Pulmonary artery endothelial cell (primary cell): ENCODE results near the gene ZSWIM5. TPM values are rescaled to one million over a fixed set of nuclear protein-coding genes. Genes with fewer than 3 reads are reported as not detected.
"Not testable (repeated sequence)": the region's sequence is repeated elsewhere in the genome, so short reads cannot be mapped to it uniquely, and the experiment has no call there.

Experiments used
- DNase-seq: peaks from one replicate; pipeline ENCODE4 v3.0.0-alpha.2; 2011; ENCODE audit warnings: low read depth, low spot score
- total RNA-seq: library from RNA; depleted of rRNA; stranded (reverse); fragments of >200 nt; gene quantifications from 2 replicates; pipeline ENCODE4 v1.2.3, GENCODE V29; 2014

ZSWIM5 gene
- total RNA-seq, 1 donor from 2014 or later = 0.46 TPM

DNA sequence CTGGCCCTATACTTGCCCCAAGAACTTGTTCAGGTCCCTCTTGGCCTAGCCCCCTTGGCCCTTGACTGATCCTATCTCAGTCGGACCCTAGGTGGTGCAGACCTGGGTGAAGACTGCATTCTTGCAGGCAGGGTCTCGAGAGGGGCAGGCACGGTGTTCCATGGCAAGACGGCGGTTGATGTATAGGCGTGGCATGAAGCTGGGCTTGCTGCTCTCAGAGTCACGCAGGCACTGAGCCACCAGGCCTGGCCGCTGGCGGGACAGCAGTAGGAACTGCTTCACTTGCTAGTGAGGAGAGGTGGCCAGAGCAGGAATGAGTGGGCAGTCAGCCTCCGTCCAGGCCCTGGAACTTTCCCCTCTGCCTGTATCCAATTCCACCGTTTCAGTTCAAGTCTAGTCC is 199.1 kb downstream of the ZSWIM5 start:
- no peak for DNase-seq

- DNase-seq = no peak
Observed at GRCh38 chr1:45005761-45006160, 200.6 kb downstream of the ZSWIM5 start.

DNA sequence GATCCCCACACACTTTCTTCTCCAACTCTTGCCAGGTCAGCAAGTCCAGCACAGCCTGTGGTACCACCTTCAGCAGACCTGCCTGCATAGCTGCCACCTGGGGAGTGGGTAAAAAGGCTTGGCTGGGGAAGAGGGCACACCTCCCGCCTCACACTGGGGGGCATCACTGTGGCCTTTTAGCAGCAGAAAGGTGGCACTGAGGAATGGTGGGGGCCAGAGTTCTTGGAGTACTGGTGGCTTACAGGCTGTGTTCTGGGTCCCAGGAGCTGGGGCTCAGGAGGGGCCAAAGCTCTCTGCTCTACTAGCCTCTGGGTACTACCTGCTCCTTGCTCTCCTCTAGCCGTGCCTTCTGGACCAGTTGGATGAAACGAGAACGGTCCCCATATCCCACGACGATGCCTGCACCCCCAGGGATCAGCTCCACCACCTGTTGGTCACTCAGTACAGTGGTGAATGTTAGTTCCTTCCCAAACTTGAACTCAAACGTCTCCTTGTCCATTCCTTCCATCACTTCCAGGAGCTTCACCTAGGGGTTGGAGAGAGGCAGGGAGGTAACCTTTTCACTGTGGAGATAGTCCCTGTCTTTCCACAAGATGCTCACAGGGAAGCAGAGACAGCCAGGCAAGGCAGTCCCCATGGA is 202.0 kb downstream of the ZSWIM5 start:
- DNase-seq = no peak

- no peak for DNase-seq
Observed at GRCh38 chr1:45003741-45004140, 202.7 kb downstream of the ZSWIM5 start.

- DNase-seq = no peak
Observed at GRCh38 chr1:45002650-45003645, 203.5 kb downstream of the ZSWIM5 start.

DNA sequence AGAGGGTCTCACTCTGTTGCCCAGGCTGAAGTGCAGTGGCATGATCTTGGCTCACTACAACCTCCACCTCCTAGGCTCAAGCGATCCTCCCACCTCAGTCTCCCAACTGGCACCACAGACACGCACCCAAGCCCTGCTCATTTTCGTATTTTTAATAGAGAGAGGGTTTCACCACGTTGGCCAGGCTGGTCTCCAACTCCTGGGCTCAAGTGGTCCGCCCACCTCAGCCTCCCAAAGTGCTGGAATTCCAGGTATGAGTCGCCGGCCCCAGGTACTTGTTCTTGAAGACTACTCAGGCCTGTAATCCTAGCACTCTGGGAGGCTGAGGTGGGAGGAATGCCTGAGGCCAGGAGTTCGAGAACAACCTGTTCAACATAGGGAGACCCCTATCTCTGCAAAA is 204.8 kb downstream of the ZSWIM5 start:
- DNase-seq = not testable (repeated sequence)

DNA sequence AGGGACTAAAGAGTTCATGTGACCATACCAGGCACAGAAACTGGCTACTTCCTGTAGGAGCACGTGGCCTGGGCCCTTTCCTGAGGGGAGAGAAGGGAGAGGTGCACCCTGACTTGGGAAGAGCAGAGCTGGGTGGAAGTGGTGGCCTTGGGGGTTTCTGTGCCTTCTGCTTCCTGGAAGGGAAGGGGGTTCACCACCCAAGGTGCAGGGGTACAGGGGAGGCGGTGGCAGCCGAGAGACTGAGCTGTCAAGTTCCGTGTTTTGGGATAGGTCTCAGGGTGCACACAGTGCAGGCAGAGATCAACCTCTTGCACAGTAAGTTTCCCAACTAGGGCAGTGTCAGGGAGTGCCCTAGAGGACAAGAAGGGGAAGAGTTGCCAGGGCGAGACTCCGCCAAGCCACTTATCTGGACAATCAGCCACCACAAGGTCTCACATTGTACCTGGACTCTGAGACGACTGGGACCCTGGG is 205.4 kb downstream of the ZSWIM5 start:
- no peak for DNase-seq

DNA sequence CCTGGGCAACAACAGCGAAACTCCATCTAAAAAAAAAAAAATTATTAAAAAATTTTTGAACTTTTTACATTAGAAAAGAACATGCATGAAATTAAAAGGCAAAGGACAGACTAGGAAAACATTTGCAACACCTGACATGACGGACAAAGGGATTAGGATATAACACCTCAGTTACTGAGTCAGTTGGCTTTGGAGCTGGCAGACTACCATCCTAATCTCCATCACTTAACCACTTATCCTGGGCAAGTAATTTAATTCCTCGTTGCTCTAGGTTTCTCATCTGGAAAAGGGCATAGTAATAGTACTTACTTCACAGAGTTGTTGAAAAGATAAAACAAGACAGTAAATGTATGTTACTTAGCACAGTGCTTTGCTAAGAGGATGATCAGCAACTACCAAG is 207.2 kb downstream of the ZSWIM5 start:
- no peak for DNase-seq

DNA sequence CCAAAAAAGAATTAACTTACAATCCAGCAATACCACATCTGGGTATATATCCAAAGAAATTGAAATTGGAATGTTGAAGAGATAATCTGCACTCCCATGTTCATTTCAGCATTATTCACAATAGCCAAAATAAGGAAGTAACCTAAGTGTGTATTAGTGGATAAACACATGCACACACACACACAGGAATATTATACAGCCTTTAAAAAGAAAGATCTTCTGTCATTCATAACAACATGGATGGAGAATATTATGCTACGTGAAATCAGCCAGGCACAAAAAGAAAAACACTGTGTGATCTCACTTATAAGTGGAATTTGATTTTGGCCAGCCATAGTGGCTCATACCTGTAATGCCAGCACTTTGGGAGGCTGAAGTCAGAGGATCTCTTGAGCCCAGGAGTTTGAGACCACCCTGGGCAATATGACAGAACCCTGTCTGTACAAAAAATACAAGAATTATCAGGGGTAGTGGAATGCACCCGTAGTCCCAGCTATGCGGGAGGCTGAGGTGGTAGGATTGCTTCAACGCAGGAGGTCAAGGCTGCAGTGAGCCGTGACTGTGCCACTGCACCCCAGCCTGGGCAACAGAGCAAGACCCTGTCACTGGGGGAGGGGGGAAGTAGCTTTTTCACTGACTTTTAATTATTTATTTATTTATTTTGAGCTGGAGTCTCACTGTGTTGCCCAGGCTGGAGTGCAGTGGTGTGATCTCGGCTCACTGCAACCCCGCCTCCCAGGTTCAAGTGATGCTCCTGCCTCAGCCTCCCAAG is 210.8 kb downstream of the ZSWIM5 start:
- DNase-seq = no peak

DNA sequence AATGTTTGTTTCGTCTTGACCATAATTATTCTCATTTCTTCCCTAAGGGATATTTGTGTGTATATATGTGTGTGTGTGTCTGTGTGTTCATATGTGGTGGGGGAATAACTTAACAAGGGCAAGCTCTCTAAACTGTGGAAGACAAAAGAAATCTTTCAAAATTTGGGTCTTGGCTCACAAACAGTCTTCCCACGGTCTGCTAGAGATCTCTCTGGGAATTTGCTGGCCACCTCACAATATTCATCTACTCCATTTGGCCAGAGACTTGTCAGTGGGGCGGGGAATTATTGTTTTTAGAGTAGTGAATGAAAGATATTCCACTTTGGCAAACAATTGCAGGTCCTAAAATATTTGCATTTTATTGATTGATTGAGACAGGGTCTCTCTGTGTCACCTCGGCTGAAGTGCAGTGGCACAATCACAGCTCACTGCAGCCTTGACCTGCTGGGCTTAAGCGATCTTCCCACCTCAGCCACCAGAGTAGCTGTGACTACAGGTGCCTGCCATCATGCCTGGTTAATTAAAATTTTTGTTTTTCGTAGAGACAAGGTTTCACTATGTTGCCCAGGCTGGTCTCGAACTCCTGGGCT is 212.0 kb downstream of the ZSWIM5 start:
- DNase-seq = no peak

- no peak for DNase-seq
Observed at GRCh38 chr1:44988531-44989156, 217.8 kb downstream of the ZSWIM5 start.

- no peak for DNase-seq
Observed at GRCh38 chr1:44985747-44986359, 220.6 kb downstream of the ZSWIM5 start.

DNA sequence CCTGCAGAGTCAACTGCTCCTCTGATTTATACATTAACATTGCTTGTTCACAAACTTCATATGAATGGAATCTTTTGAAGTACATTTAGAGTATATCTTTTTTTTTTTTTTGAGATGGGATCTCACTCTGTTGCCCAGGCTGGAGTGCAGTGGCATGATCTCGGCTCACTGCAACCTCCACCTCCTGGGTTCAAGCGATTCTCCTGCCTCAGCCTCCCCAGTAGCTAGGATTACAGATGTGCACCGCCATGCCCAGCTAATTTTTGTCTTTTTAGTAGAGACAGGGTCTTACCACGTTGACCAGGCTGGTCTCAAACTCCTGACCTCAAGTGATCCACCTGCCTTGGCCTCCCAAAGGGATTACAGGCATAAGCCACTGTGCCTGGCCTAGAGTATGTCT is 229.0 kb downstream of the ZSWIM5 start:
- DNase-seq = not testable (repeated sequence)

DNA sequence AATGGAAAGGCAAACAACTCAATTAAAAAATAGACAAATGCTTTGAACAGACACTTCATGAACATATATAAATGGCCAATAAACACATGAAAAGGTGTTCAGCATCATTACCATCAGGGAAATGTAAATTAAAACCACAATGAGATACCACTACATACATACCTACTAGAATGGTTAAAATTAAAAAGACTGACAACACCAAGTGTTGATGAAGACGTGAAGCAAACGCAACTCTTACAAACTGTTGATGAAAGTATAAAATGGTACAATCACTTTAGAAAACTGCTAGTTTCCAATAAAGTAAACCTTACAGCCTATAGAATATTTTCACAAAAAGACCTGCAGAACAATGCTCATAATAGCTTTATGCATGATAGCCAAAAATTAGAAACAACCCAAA is 230.2 kb downstream of the ZSWIM5 start:
- no peak for DNase-seq

DNA sequence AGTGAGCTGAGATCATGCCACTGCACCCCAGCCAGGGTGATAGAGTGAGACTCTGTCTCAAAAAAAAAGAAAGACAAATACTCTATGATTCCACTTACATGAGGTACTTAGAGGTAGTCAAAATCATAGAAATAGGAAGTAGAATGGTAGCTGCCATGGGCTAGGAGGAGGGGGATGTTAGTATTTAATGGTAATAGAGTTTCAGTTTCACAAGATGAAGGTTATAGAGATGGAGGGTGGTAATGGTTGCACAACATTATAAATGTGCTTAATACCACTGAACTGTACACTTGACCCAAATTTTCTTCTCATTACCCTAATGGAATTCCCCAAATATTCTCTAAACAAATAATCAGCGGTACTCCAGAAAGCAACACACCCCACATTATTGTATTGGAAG is 232.8 kb downstream of the ZSWIM5 start:
- DNase-seq = no peak

DNA sequence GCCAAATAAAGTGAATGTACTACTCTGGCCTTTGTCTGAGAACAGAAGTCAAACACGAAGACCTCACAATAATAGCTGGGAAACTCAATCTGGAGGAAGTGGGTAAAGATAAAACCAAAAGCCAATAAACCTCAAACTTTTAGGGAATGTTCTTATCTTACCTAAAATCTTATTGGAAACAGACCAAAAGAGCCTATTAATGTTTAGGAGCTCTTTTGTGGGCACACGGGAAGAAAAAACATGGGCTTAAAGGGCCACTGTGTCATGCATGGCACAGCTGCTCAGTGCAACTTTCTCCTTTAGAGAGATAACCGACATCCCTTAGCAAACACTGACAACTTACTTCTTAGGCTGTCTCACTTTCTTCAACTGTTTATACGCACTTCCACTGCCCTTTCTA is 236.1 kb downstream of the ZSWIM5 start:
- no peak for DNase-seq
